NCI-H1048 (cell line): ENCODE measurements around the gene RNU1-3.
"Not testable (repeated sequence)": the region's sequence is repeated elsewhere in the genome, so short reads cannot be mapped to it uniquely, and the experiment has no call there.

Experiments used
- DNase-seq: peaks from one replicate; lab custom pipeline; 2025; lab: John Stamatoyannopoulos, UW

Gene RNU1-3

DNA sequence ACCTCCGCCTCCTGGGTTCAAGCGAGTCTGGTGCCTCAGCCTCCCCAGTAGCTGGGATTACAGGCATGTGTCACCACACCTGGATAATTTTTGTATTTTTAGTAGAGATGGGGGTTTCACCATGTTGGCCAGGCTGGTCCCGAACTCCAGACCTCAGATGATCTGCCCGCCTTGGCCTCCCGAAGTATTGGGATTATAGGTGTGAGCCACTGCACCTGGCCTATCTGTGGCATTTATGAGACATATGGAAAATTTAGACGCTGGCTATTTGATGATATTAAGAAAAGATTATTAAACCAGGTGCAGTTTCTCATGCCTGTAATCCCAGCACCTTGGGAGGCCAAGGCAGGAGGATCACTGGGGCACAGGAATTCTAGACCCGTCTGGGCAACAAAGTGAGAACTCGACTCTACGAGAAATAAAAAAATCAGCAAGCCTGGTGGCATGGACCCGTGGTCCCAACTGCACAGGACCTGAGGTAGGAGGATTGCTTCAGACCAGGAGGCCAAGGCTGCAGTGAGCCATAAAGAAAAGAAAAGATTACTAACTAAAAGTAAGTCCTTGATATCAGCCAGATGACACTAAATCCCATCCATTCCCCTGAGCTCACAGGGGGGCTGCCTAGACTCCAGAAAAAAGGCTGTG is 30.1 kb downstream of the RNU1-3 start:
- not testable (repeated sequence) for DNase-seq

DNA sequence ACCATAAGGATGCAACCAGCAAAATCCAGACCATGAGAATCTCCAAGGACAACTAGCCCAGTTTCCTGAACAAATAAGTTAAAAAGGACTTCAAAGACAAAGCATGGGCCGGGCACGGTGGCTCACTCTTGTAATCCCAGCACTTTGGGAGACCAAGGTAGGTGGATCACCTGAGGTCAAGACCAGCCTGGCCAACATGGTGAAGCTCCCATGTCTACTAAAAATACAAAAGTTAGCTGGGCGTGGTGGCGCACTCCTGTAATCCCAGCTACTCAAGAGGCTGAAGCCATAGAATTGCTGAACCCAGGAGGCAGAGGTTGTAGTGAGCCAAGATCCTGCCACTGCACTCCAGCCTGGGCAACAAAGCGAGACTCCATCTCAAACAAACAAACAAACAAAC is 30.8 kb downstream of the RNU1-3 start:
- DNase-seq = not testable (repeated sequence)

DNA sequence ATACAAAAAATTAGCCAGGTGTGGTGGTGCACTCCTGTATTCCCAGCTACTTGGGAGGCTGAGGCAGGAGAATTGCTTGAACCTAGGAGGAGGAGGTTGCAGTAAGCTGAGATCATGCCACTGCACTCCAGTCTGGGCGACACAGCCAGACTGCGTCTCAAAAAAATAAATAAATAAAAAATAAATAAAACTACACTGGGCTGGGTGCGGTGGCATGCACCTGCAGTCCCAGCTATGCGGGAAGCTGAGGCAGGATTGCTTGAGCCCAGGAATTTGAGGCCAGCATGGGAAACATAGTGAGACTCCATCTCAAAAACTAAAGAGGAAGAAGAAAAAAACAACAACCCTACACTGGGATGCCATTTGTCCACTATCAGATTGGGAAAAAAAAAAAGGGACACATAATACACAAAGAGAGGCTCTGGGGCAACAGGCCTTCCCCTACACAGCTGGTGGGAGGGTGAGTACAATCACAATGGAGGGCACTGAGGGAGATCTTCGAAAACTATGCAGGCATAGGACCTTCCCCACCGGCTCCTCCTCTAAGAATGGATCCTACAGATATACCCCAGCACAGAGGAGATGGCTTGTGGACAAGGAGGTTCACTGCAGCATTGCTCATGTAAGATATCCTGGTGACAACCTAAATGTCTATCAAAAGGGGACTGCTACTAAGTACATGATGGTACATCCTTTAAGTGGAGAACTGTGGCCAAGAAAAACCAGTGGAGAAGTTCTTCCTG is 33.0 kb downstream of the RNU1-3 start:
- not testable (repeated sequence) for DNase-seq

DNA sequence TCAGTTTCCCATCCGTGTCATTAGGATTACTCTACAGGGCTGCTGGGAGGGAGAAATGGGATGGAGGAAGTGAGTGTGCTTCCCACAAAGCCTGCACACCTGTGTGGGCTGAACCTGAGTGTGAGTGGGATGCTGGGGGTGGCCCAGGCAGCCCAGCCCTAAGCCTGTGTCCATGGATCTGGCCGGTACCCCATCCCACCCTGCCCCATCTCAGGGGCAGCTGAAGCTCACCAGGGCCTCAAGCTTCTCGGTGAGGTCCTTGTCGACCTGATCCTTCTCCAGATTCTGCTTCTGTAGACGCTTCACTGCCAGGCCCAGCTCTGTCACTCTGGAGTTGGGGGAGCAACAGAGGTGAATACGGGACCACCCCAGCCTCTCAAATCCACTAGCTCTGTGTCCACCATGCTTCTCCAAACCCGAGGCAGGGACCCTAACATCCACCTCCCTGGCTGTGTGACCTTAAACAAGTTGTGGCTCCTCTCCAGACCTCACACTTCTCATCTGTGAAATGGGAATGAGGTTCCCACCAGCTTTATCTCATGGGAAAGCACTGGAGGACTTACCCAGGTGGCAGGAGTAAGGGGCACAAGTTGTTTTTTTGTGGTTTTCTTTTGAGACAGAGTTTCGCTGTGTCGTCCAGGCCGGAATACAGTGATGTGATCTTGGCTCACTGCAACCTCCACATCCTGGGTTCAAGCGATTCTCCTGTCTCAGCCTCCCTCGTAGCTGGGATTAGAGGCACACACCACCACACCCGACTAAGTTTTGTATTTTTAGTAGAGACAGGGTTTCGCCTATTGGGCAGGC is 34.5 kb downstream of the RNU1-3 start:
- not testable (repeated sequence) for DNase-seq

DNA sequence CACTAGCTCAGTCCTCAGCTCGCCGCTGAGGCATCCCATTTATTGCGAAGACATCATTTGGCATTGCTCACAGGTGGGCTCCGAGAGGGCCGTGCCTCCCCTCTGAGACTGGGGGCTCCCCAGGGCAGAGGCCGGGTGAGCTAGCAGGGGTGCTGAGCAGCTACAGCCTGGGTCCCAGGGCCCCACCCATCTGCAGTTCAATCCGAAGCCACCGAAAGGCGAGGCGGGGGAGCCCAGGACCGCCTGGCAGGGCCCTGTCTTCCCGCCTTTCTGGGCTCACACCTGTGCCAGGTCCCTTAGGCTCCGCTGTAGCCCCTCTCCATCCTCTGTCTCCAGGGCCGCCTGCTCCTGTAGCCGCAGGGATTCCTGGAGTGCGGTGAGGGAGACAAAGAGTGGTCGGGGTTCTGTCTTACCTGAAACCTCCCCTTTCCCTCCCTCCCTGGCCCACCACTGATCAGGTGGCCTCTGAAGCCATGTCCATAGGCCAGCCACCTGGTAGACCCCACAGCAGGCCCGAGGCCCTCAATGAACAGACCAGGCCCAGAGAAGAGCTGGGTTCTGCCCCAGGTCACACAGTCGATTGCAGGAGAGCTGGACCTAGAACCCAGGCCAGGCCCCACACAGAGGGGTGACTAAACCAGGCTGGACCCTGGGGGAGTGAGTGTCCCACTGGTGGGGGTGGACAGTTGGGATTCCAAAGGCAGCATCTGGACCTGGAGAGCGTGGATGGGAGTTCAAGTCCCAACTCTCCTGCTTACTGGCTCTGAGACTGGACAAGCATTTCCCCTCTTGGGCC is 35.3 kb downstream of the RNU1-3 start:
- DNase-seq = no peak

DNA sequence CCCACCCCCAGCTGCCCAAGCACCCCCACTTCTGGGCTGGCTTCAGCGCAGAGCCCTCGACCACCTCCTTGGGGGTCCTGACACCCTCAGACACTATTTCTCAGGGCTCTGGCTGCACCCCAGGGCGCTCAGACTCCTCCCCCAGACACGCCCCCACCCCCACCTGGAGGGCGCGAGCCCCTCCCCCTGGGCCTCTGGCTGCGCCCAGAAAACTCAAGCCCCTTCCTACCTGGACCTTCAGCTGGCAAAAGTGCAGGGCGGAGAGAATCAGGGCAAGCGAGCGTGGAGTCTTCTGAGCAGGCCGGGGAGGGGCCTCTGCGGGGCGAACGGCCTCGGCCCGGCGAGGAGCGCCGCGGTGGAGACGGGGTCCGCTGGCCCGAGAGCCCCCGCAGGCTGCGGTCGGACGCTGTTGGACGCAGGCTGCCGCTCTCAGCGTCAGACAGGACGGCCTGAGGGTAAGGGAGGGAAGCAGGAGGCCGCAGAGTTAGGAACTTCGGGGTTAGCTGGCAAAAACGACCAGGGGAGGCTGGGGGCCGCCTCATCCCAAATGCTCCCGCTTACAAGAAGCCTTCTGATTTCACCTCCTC is 36.0 kb downstream of the RNU1-3 start:
- no peak for DNase-seq

DNA sequence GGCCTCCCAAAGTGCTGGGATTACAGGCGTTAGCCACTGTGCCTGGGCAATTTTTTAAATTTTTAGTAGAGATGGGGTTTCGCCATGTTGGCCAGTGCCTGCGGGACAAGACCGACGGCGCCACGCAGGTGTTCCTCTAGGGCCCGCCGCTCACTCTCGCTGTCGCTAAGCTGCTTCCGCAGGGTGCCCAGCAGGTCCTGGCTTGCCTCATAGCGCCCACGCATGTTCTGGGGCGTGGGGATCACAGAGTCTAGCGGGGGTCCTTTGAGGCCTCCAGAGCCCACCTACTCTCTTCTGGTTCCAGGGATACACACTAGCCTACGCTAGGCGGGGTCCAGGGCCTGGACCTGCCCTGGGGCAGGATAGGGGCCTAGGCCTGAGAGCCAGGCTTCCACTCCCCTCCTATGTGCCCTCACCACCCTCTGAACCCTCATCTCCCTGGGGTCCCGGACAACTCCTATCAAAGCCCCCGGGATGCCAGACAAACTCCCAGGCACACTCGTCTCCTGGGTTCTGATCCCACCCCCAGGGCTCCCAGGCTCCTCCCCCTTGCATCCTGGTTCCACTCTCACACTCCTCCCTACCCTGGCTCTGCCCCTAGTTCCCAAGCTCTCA is 36.7 kb downstream of the RNU1-3 start:
- DNase-seq = not testable (repeated sequence)

DNA sequence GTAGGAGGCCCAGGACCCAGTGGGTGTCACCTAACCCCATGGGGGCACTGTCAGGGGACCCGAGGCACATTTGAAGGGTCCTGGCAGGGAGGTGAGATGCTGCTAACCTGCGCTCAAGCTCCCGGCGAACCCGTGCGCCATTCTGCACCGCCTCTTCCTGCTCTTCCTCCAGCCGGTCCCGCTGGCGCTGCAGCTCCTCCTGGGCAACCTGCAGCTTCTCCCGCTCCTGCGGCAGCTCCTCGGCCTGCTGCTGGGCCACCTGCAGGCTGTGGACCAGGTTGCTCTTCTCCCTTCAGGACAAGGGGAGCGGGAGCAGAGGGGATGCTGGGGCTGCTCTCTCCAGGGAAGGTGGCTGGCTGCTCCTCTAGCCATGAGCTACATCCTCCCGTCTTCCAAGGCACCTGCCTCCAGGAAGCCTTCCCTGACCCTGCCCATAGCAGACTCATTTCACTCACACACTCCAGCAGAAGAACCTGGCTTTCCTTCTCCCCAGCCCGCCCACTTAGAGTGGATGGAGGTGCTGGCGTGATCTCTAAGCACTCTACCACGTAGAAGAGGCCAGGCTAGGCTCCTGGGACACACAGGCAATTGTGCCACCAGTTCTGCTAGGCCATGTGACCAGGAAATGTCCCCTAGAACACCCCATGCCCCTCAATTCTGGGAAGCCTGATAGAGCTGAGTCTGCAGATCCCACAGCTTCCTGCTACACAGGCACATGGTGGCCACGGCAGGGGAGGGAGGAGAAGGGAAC is 38.2 kb downstream of the RNU1-3 start:
- no peak for DNase-seq

DNA sequence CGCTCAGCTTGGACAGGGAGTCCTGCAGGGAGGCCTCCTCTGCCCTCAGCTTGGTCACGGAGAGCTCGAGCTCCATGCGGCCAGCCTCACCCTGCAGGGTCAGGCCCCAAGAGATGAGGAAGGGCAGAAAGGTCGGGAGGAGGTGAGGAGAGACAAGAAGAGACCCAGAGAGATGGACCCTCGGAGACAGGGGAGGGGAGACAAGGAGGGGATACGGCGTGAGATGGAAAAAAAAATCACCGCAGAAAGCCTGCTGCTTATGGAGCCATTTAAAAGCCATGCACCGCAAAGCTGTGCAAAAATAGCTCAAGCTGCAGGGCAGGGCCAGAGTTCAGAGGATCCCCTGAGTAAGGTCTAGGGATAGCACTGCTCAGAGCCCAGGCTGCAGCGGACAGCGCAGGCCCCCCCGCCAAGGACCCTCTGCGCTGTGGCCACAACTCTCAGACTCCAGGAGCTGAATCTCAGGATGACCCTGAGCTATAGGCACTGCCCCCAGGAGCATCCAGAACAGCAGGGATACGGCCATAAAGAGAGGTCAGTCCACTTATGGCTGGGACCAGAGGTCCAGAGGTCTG is 40.3 kb downstream of the RNU1-3 start:
- DNase-seq = not testable (repeated sequence)

DNA sequence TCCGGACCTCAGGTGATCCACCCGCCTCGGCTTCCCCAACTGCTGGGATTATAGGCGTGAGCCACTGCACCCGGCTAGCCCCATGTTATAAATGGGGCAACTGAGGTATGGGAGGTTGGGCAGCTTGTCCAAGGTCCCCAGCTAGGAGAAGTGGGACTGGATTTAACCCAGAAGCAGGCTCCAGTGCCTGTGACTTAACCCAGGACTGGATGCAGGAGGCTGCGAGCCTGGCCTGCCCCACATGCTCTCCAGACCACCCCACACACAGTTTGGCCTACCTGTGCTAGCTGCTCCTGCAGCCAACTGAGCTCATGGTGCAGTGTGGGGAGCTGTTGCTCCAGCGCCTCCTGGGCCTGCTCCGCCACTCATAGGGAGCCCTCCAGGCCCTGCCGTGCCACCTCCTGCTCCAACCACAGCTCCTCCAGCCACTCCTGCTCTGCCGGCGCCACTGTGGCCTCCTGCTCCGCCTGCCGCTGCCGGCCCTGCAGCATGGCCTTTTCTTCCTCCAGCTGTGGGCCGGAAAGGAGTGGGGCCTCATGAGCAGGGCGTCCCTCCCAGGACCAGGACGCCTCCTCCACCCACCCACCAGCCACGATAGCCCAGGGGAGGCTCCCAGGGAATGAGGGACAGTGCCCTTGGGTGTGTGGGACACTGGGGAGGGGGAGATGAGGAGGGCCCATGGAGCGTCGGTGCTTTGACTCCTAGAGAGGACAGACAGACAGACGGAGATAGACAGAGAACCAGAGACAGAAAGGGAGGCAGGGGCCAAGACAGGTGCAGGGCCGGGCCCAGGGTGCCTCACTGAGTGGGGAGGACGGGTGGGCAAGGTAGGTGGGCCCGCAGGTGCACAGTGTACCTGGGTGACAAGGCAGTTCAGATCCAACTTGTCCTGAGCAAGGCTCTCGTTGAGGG is 41.0 kb downstream of the RNU1-3 start:
- DNase-seq = no peak

DNA sequence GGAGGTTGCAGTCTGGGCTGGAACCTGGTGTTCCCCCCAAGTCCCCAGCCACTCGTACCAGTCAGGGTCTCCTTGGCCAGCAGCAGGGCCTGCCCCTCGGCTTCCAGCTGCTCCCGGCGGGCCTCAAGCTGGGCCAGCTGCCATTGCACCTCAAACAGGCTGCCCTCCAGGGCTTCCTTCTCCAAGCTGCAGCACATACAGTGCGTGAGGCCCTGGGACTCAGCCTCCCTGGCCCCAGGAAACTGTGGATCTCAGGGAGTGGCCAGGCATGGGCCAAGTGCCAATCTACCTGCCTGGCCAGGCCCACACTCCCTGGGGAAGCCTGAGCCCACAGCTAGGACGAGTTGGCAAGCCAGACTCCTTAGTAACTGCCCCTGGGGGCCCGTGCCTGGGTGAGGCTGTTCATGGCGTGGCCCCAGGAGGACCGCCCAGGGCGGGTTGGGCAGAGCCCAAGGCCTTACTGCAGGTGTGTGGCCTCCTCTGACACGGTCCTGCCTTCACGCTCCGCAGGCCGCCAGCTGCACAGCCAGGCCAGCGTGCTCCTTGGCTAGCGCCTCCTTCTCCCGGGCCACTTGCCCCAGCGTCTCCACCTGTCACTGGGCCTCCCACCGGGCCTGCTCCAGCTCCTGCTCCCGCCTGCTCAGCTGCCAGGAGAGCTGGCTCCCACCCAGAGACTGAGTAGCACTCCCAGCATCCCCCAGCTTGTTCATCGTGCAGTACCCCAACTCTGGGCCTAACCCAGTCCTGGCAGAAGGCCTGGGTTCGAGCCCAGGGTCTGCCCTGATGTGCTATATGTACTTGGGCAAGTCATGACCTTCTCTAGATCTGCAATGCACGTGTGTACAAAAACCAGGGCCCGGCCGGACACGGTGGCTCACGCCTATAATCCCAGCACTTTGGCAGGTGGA is 42.7 kb downstream of the RNU1-3 start:
- not testable (repeated sequence) for DNase-seq

DNA sequence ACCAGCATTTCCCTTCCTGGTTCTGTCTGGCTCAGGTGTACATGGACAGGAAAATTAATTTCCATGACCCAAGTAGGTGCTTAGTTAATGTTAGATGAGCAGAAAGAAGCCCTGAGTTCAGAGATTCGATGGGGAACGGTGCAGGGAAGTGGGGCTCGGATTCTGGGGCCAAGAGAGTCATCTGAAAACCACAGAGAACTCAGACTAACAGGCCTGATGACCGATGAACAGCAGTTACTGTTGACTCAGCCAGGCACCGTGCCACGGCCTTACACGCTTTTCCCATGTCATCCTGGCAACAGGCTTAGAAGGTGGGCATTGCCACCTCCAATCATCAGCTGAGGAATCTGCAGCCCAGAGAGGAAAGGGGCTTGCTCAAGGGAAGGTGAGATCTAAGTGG is 43.4 kb downstream of the RNU1-3 start:
- DNase-seq = not testable (repeated sequence)

DNA sequence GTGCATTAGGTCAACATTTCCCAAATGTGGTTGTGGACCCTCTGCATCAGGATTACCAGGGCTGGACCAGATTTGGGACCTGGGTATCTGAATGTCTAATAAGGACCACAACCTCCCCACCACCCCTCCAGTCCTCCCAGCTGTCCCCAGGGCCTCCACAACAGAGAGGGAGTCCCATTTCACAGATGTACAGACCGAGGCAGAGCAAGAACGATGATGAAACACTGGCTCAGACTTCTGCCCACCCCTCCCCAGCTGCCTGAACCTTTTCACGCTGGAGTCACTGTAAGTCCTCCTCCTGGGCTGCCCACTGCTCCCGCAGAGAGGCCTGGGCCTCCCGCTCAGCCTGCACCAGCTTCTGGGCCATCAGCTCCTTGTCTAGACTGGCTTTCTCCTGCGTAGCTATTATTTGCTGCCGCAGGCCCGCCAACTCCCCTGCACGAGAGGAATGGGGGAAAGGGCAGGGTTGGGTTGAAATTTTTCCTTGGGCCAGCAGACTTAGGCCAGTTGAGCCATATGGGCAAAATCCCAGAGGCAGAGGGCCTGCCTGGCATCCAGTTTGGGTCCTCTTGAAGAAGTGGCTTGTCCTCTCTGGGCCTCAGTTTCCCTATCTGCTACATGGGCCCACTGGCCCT is 45.0 kb downstream of the RNU1-3 start:
- not testable (repeated sequence) for DNase-seq

DNA sequence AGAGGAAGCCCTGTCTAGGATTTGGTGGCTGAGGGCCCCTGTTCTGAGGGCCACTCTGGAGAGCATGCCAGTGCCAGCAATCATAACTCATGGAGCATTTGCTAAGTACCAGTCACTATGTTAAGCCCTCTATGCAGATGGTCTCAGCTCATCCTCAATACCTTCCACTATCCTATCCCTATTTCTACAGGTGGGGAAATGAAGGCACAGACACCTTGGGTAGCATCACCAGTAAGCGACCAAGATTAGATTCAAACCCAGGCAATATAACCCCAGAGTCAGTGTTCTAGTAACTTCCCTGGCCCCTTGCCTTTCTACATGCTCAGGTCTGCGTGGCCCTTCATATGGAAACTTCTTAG is 45.5 kb downstream of the RNU1-3 start:
- no peak for DNase-seq

DNA sequence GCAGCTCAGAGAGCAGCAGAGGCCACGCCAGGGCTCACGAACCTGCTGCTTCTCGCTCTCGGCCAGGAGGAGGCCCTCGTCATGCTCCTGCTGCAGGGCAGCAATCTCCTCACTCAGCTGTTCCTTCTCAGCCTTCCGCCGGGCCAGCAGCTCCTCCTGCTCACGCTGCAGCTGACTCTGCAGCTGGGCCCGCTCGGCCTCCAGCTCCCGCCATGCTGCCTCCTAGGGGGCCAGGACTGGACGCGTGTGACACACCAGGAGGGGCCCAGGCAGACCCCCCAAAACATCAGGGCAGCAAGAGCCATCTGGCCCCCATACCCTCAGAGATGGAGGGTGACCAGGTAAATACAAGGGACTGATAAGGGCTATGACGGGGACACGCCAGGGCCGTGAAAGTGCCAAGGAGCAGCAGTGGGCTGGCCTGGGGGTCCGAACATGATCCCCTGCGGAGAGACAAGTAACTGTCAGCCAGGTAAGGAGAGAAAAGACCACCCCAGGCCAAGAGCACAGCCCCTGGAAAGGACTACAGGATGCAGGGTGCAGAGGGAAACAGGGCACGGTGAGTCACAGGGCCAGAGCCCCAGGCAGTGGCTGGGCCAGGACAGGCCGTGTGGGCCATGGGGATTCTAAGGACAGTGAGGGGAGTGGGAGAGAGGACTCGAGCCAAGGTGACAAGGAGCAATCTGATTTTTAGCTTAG is 46.8 kb downstream of the RNU1-3 start:
- not testable (repeated sequence) for DNase-seq

DNA sequence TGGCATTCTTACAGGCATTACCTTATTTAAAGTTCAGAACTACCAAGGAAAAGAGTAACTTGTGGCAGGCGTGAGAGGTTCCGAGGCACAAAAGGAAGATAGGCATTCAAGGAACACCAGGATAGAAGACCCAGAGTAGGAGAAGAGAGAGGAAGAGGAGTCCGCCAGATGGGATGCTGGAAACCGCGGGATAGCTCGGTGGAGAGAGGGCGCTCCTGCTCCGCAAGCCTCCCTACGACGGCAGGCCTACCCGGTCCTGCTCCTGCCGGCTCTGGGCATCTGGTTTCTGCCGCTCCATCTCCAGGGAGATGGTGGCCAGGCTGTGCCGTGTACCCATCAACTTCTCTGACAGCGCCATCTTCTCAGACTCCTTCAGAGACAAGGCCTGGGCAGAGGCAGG is 48.0 kb downstream of the RNU1-3 start:
- no peak for DNase-seq
